T follicular helper cell (primary cell): Measurements from ENCODE around the gene GOLGA8O.
"Not testable (repeated sequence)": the region's sequence is repeated elsewhere in the genome, so short reads cannot be mapped to it uniquely, and the experiment has no call there.

ENCODE experiments used
- DNase-seq: peaks from one replicate; pipeline ENCODE4 v3.0.0-alpha.2; 2020; ENCODE audit warnings: low read depth
- total RNA-seq, 2 experiments: gene quantifications; one replicate each; lab custom pipeline; 2026; lab: John Stamatoyannopoulos, UW

The GOLGA8O gene
- total RNA-seq: 0 to 0.12 reads per million in 2 experiments

- not testable (repeated sequence) for DNase-seq
Measured at GRCh38 chr15:32455534-32455933, at the start of gene GOLGA8O. Gene GOLGA8O (minus strand): TSS chr15:32455634. CDS start chr15:32455536, 98 bp downstream.

- not testable (repeated sequence) for DNase-seq
Measured at GRCh38 chr15:32504152-32504811, 48.8 kb upstream of the GOLGA8O start.

- not testable (repeated sequence) for DNase-seq
Measured at GRCh38 chr15:32502946-32503345, 47.5 kb upstream of the GOLGA8O start.

GRCh38 chr15:32492768-32493167 is 37.3 kb upstream of the GOLGA8O start:
- DNase-seq: not testable (repeated sequence)

- not testable (repeated sequence) for DNase-seq
Measured at GRCh38 chr15:32486474-32486873, 31.0 kb upstream of the GOLGA8O start.

GRCh38 chr15:32483377-32483776 is 27.9 kb upstream of the GOLGA8O start:
- DNase-seq: not testable (repeated sequence)

- DNase-seq: not testable (repeated sequence)
Measured at GRCh38 chr15:32481683-32482082, 26.2 kb upstream of the GOLGA8O start.

- not testable (repeated sequence) for DNase-seq
Measured at GRCh38 chr15:32468076-32468475, 12.6 kb upstream of the GOLGA8O start.

- not testable (repeated sequence) for DNase-seq
Measured at GRCh38 chr15:32440445-32440977, 14.9 kb downstream of the GOLGA8O start.

- DNase-seq: not testable (repeated sequence)
Measured at GRCh38 chr15:32434102-32434963, 21.1 kb downstream of the GOLGA8O start.

GRCh38 chr15:32427635-32428034 is 27.8 kb downstream of the GOLGA8O start:
- DNase-seq: not testable (repeated sequence)

GRCh38 chr15:32426511-32426910 is 28.9 kb downstream of the GOLGA8O start:
- not testable (repeated sequence) for DNase-seq

- DNase-seq: not testable (repeated sequence)
Measured at GRCh38 chr15:32407903-32408302, 47.5 kb downstream of the GOLGA8O start.

- not testable (repeated sequence) for DNase-seq
Measured at GRCh38 chr15:32403192-32403591, 52.2 kb downstream of the GOLGA8O start, which contains the start of gene GOLGA8K. Gene GOLGA8K (minus strand): TSS chr15:32403292. CDS start chr15:32403194, 98 bp downstream.

GRCh38 chr15:32396522-32396921 is 58.9 kb downstream of the GOLGA8O start:
- not testable (repeated sequence) for DNase-seq
